K562 (cell line): ENCODE data around the gene KCP. TPM values are rescaled to one million over a fixed set of nuclear protein-coding genes. Genes with fewer than 3 reads are reported as not detected.

Source experiments
- BRD9 ChIP-seq: fragments of 450-650 bp; IDR thresholded peaks from 2 replicates; pipeline ENCODE4 v1.6.1; 2018; ENCODE audit warnings: low read depth; ENCODE audit not compliant: partially characterized antibody
- GABPB2 ChIP-seq: fragments of 250-450 bp; sonication (Bioruptor Pico); conservative IDR thresholded peaks from 2 replicates; pipeline ENCODE4 v1.5.1; 2021; ENCODE audit warnings: mild to moderate bottlenecking
- MED1 ChIP-seq: sonication (generic); formaldehyde crosslinking; IDR thresholded peaks from 2 replicates; pipeline ENCODE4 v1.8.1; 2023; ENCODE audit warnings: missing genetic modification reagents, borderline replicate concordance
- MEF2D ChIP-seq: conservative IDR thresholded peaks from 2 replicates; pipeline ENCODE4 v1.6.1; 2016; ENCODE audit warnings: low read depth, missing genetic modification characterization, missing compliant biosample characterization
- NFYB ChIP-seq: IDR thresholded peaks from 2 replicates; pipeline ENCODE4 v1.6.1; 2011; ENCODE audit warnings: mild to moderate bottlenecking, moderate library complexity; ENCODE audit not compliant: insufficient read length; ENCODE audit errors: extremely low read depth
- PCBP1 ChIP-seq: fragments of 200-400 bp; formaldehyde crosslinking; IDR thresholded peaks from 2 replicates; pipeline ENCODE4 v1.6.1; 2018; ENCODE audit warnings: mild to moderate bottlenecking, low read depth, low read length; ENCODE audit not compliant: poor library complexity, severe bottlenecking
- PCBP2 ChIP-seq: fragments of 200-400 bp; formaldehyde crosslinking; IDR thresholded peaks from 2 replicates; pipeline ENCODE4 v1.6.1; 2018; ENCODE audit warnings: low read length, low read depth, mild to moderate bottlenecking, moderate library complexity; ENCODE audit not compliant: poor library complexity, severe bottlenecking
- RBM14 ChIP-seq: fragments of 200-400 bp; formaldehyde crosslinking; IDR thresholded peaks from 2 replicates; pipeline ENCODE4 v1.6.1; 2018; ENCODE audit warnings: low read depth, mild to moderate bottlenecking, low read length, moderate library complexity, borderline replicate concordance; ENCODE audit not compliant: insufficient read depth
- RFX5 ChIP-seq: IDR thresholded peaks from 2 replicates; pipeline ENCODE4 v1.6.1; 2011; ENCODE audit warnings: low read depth, mild to moderate bottlenecking, improper control_type of control experiment, low read length
- RNF219 ChIP-seq: fragments of 250-450 bp; sonication (Bioruptor Pico); IDR thresholded peaks from 2 replicates; pipeline ENCODE4 v1.5.0; 2022; ENCODE audit warnings: mild to moderate bottlenecking
- SREBF1 ChIP-seq: fragments of 150-350 bp; IDR thresholded peaks from 2 replicates; pipeline ENCODE4 v1.6.1; 2014; ENCODE audit warnings: antibody characterized with exemption, low read depth, low read length, borderline replicate concordance
- SRSF7 ChIP-seq: fragments of 200-400 bp; formaldehyde crosslinking; optimal IDR thresholded peaks from 2 replicates; pipeline ENCODE3; 2017; ENCODE audit warnings: mild to moderate bottlenecking, low read depth, low read length
- YY1 ChIP-seq, 3 experiments: IDR thresholded peaks; 2 replicates each; pipeline ENCODE4 v1.6.1; 2011; ENCODE audit warnings: low read length in 2 of 3, mild to moderate bottlenecking in 2 of 3, moderate library complexity in 2 of 3, borderline replicate concordance in 1 of 3, control low read depth in 1 of 3, low read depth in 1 of 3; ENCODE audit not compliant: insufficient read depth in 3 of 3, insufficient replicate concordance in 2 of 3, control insufficient read depth in 1 of 3, insufficient read length in 1 of 3; ENCODE audit errors: extremely low read depth in 1 of 3
- ZFPM2 ChIP-seq: fragments of 250-450 bp; sonication (Bioruptor Pico); IDR thresholded peaks from 2 replicates; pipeline ENCODE4 v1.5.1; 2022; ENCODE audit warnings: mild to moderate bottlenecking
- ZKSCAN3 ChIP-seq: fragments of 250-450 bp; sonication (Bioruptor Pico); IDR thresholded peaks from 2 replicates; pipeline ENCODE4 v1.4.0; 2020
- ZNF212 ChIP-seq: fragments of 450-650 bp; formaldehyde crosslinking; IDR thresholded peaks from 2 replicates; pipeline ENCODE4 v1.4.0; 2020; ENCODE audit warnings: mild to moderate bottlenecking
- ZNF316 ChIP-seq: fragments of 450-650 bp; IDR thresholded peaks from 2 replicates; pipeline ENCODE4 v1.6.1; 2016
- ZNF431 ChIP-seq: sonication (generic); formaldehyde crosslinking; IDR thresholded peaks from 2 replicates; pipeline ENCODE4 v1.8.0; 2022; ENCODE audit warnings: mild to moderate bottlenecking, missing genetic modification reagents
- ZNF551 ChIP-seq: fragments of 250-450 bp; sonication (Bioruptor Pico); IDR thresholded peaks from 2 replicates; pipeline ENCODE4 v1.5.0; 2021; ENCODE audit warnings: mild to moderate bottlenecking, moderate library complexity
- polyA plus RNA-seq, 8 experiments: library from polyadenylated mRNA; depleted of rRNA in 4 of 8; stranded (reverse) in 5 of 8; unstranded in 3 of 8; fragments of >200 nt; fragmentation: Nextera tagmentation in 2 of 8; fragmentation: Illumina TruSeq in 1 of 8; extraction: Ambion mirVana in 2 of 8; extraction: Trizol in 1 of 8; gene quantifications; 2 replicates each; pipeline versions ENCODE4 v1.2.1 to v1.2.3, GENCODE V29; 2011 to 2014; ENCODE audit warnings: inconsistent platforms in 1 of 8, missing spikeins in 1 of 8
- total RNA-seq, 7 experiments: library from RNA; depleted of rRNA in 6 of 7; stranded (reverse); fragments of >200 nt in 6 of 7; fragmentation: Illumina TruSeq in 2 of 7; extraction: Trizol in 2 of 7; gene quantifications; 2 replicates each; pipeline versions ENCODE4 v1.2.1 to v1.2.3, GENCODE V29; 2011 to 2021; ENCODE audit warnings: low replicate concordance in 1 of 7
- TF ChIP-seq, protein P1 (sequence below), 2 experiments: IDR thresholded peaks; 2 replicates each; pipeline ENCODE4 v1.6.1; 2011; ENCODE audit warnings: borderline replicate concordance in 1 of 2, control low read depth in 1 of 2, low read depth in 1 of 2, low read length in 1 of 2, mild to moderate bottlenecking in 1 of 2, mixed read lengths in 1 of 2, moderate library complexity in 1 of 2; ENCODE audit not compliant: insufficient read depth in 1 of 2, insufficient read length in 1 of 2, poor library complexity in 1 of 2, severe bottlenecking in 1 of 2; ENCODE audit errors: extremely low read depth in 1 of 2
- TF ChIP-seq, protein P2 (sequence below): sonication (generic); formaldehyde crosslinking; IDR thresholded peaks from 2 replicates; pipeline ENCODE4 v1.8.0; 2022; ENCODE audit warnings: mild to moderate bottlenecking, missing genetic modification reagents, borderline replicate concordance

KCP gene
- total and polyA plus RNA-seq, 9 of the 15 experiments (the other 6 are each of a cell fraction or from before 2014, with no cell fraction given) = 0.06 to 0.17 (median 0.12) TPM; not detected in 3

- TF ChIP-seq ZNF551 (CRISPR knock-in tag) (no peak), SREBF1 (0 out of 2 replicates have a peak, but pooled peaks have one; percentile 24), GABPB2 (CRISPR knock-in tag) (0 out of 2 replicates have a peak, but pooled peaks have one; percentile 74), PCBP1 (no peak), RNF219 (CRISPR knock-in tag) (no peak), ZNF316 (peak; percentile 70), ZKSCAN3 (no peak), BRD9 (no peak), NFYB (no peak), MED1 (CRISPR knock-in tag) (no peak), YY1 (IDR thresholded peaks at IDR 0.05; ENCODE audit: borderline replicate concordance in 1 of 3, control insufficient read depth in 1 of 3, extremely low read depth in 1 of 3, insufficient read depth in 3 of 3, insufficient read length in 1 of 3, insufficient replicate concordance in 2 of 3, low read depth in 1 of 3, low read length in 2 of 3) (no peak), ZNF212 (no peak), RFX5 (no peak), SRSF7 (no peak), ZFPM2 (CRISPR knock-in tag) (no peak), PCBP2 (no peak), RBM14 (no peak), ZNF431 (CRISPR knock-in tag) (0 out of 2 replicates have a peak, but pooled peaks have one; percentile 43), MEF2D (tag) (no peak)
- TF ChIP-seq, protein P1, sequence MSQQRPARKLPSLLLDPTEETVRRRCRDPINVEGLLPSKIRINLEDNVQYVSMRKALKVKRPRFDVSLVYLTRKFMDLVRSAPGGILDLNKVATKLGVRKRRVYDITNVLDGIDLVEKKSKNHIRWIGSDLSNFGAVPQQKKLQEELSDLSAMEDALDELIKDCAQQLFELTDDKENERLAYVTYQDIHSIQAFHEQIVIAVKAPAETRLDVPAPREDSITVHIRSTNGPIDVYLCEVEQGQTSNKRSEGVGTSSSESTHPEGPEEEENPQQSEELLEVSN (IDR thresholded peaks at IDR 0.05; ENCODE audit: borderline replicate concordance in 1 of 2, extremely low read depth in 1 of 2, insufficient read depth in 1 of 2, insufficient read length in 1 of 2, low read depth in 1 of 2, low read length in 1 of 2, poor library complexity in 1 of 2, severe bottlenecking in 1 of 2) = peak in 1 of 2 experiments; percentile 22
- TF ChIP-seq, protein P2, sequence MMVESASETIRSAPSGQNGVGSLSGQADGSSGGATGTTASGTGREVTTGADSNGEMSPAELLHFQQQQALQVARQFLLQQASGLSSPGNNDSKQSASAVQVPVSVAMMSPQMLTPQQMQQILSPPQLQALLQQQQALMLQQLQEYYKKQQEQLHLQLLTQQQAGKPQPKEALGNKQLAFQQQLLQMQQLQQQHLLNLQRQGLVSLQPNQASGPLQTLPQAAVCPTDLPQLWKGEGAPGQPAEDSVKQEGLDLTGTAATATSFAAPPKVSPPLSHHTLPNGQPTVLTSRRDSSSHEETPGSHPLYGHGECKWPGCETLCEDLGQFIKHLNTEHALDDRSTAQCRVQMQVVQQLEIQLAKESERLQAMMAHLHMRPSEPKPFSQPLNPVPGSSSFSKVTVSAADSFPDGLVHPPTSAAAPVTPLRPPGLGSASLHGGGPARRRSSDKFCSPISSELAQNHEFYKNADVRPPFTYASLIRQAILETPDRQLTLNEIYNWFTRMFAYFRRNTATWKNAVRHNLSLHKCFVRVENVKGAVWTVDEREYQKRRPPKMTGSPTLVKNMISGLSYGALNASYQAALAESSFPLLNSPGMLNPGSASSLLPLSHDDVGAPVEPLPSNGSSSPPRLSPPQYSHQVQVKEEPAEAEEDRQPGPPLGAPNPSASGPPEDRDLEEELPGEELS (CRISPR knock-in tag) = no peak
These were observed 51.0 kb downstream of the KCP start (continued) for GRCh38 chr7:128859232-128860157.
